DND-41 (cell line): Measurements from ENCODE around the gene HILPDA.

Experiments
- ATAC-seq: fragments of 200-7000 bp; cut with Tn5 transposase; 3 replicates; pipeline ENCODE4 v1.9.1; 2021; ENCODE audit warnings: low read depth; ENCODE audit not compliant: insufficient read depth
- DNase-seq: peaks from one replicate; pipeline ENCODE4 v3.0.0-alpha.2; 2020
- H2AFZ ChIP-seq: 2 replicates; pipeline ENCODE4 v1.6.0; 2012; ENCODE audit warnings: low read depth, low read length
- H3K27ac ChIP-seq: 2 replicates; pipeline ENCODE4 v1.5.1; 2012; ENCODE audit warnings: low read length, inconsistent platforms
- H3K27me3 ChIP-seq: fragments of 200-600 bp; sonication (generic); 2 replicates; pipeline ENCODE4 v1.6.0; 2012; ENCODE audit warnings: low read length, mild to moderate bottlenecking, inconsistent platforms; ENCODE audit not compliant: insufficient read depth, poor library complexity
- H3K36me3 ChIP-seq: 2 replicates; pipeline ENCODE4 v1.5.1; 2012; ENCODE audit warnings: low read length, inconsistent platforms; ENCODE audit not compliant: insufficient read depth
- H3K4me1 ChIP-seq: 2 replicates; pipeline ENCODE4 v1.5.1; 2012; ENCODE audit warnings: mild to moderate bottlenecking, low read length; ENCODE audit not compliant: insufficient read depth
- H3K4me2 ChIP-seq: 2 replicates; pipeline ENCODE4 v1.6.0; 2012; ENCODE audit warnings: mild to moderate bottlenecking, moderate library complexity, low read length, inconsistent platforms; ENCODE audit not compliant: insufficient read depth
- H3K4me3 ChIP-seq, 2 experiments: fragments of 200-600 bp in 1 of 2; shearing (Covaris generic) in 1 of 2; 2 replicates each; pipeline ENCODE4 v1.5.1; 2012 to 2016; ENCODE audit warnings: inconsistent platforms in 2 of 2, low read length in 2 of 2, mild to moderate bottlenecking in 2 of 2, low read depth in 1 of 2, moderate library complexity in 1 of 2
- H3K79me2 ChIP-seq: 2 replicates; pipeline ENCODE4 v1.6.0; 2012; ENCODE audit warnings: low read length, inconsistent platforms; ENCODE audit not compliant: insufficient read depth
- H3K9ac ChIP-seq: 2 replicates; pipeline ENCODE4 v1.6.0; 2012; ENCODE audit warnings: low read depth, mild to moderate bottlenecking, inconsistent platforms, low read length, moderate library complexity
- H3K9me3 ChIP-seq: 2 replicates; pipeline ENCODE4 v1.5.1; 2012; ENCODE audit warnings: low read length, moderate library complexity, mild to moderate bottlenecking, inconsistent platforms; ENCODE audit not compliant: insufficient read depth, severe bottlenecking
- H4K20me1 ChIP-seq: 2 replicates; pipeline ENCODE4 v1.6.0; 2012; ENCODE audit warnings: low read length; ENCODE audit not compliant: insufficient read depth
- EZH2 ChIP-seq: IDR thresholded peaks from 3 replicates; pipeline ENCODE4 v1.6.1; 2012; ENCODE audit warnings: borderline replicate concordance, low read depth, mild to moderate bottlenecking, moderate library complexity, low read length, inconsistent platforms; ENCODE audit not compliant: severe bottlenecking
- TF ChIP-seq, protein P1 (sequence below): IDR thresholded peaks from 2 replicates; pipeline ENCODE4 v1.5.1; 2012; ENCODE audit warnings: borderline replicate concordance, low read length, moderate library complexity, mild to moderate bottlenecking; ENCODE audit not compliant: poor library complexity, severe bottlenecking; ENCODE audit errors: extremely low read depth

HILPDA gene

DNA sequence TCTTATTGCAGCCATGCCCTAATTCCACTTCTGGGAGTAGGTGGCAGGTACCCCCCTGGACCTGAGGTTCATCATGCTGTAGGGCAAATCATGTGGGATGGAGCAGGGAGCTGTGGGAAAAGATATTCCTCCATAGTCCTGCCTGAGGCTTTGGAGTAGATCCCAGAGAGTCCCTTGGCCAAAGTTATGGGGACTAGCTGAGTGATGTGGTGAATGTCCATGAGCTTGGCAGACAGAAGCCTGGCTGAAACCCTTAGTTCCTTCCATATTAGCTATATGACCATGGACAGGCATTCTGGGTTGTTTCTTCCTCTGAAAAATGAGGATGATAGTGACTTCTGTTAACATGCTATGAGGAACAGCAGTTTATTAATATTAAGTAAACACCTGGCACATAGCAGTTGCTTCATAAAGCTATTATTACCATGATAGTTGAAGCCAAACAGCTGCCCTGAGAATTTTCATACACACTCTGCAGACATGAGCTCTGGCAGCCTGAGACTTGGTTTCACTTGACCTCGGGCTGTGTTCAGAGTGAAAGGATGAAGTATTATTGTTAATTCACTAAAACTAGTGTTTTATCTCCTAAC, 30.9 kb upstream of the HILPDA start:
- no peak for ATAC-seq
- Histone ChIP-seq H2AFZ (no peak overlapping the region), H3K9me3 (no peaks in the 10 kb centered on the region), H3K4me1 (no peaks in the 10 kb centered on the region), H3K4me2 (no peak overlapping the region), H3K27ac (no peak overlapping the region), H4K20me1 (no peaks in the 10 kb centered on the region), H3K9ac (no peak overlapping the region), H3K36me3 (no peaks in the 10 kb centered on the region), H3K27me3 (no peaks in the 10 kb centered on the region), H3K79me2 (no peaks in the 10 kb centered on the region), H3K4me3 (no peak overlapping the region)
- TF ChIP-seq, protein P1, sequence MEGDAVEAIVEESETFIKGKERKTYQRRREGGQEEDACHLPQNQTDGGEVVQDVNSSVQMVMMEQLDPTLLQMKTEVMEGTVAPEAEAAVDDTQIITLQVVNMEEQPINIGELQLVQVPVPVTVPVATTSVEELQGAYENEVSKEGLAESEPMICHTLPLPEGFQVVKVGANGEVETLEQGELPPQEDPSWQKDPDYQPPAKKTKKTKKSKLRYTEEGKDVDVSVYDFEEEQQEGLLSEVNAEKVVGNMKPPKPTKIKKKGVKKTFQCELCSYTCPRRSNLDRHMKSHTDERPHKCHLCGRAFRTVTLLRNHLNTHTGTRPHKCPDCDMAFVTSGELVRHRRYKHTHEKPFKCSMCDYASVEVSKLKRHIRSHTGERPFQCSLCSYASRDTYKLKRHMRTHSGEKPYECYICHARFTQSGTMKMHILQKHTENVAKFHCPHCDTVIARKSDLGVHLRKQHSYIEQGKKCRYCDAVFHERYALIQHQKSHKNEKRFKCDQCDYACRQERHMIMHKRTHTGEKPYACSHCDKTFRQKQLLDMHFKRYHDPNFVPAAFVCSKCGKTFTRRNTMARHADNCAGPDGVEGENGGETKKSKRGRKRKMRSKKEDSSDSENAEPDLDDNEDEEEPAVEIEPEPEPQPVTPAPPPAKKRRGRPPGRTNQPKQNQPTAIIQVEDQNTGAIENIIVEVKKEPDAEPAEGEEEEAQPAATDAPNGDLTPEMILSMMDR = no peak
- TF ChIP-seq EZH2 = no peak
- DNase-seq = no peak

DNA sequence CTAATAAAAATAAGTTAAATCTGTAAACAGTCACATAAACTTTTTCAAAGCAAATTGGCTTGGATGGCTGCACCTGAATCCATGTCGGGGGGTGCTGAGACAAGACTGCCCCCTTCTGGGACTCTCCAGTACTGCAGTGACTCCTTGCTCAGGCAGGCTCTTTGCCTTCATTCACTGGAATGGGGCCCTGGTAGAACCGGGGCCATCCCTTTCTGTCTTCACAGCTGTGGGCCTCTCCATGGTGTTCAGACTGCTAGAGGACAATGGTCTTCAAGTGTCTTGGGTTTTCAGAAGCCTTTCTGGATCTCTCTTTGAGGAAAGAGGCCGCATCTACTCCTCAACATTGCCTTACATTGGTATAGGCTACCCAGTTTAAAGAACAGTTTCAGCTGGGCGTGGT, 29.8 kb upstream of the HILPDA start:
- Histone ChIP-seq H2AFZ (no peak overlapping the region), H3K4me2 (no peak overlapping the region), H3K4me3 (no peak overlapping the region), H3K27me3 (peaks cover 2% of the 10 kb centered on the region), H3K9ac (no peak overlapping the region), H3K36me3 (no peaks in the 10 kb centered on the region), H4K20me1 (no peaks in the 10 kb centered on the region), H3K79me2 (no peaks in the 10 kb centered on the region), H3K9me3 (no peaks in the 10 kb centered on the region), H3K4me1 (no peaks in the 10 kb centered on the region), H3K27ac (no peak overlapping the region)
- DNase-seq (peak; percentile 75), ATAC-seq (peak; percentile 82)
- TF ChIP-seq, protein P1 = peak; percentile 90
- no peak for TF ChIP-seq EZH2

DNA sequence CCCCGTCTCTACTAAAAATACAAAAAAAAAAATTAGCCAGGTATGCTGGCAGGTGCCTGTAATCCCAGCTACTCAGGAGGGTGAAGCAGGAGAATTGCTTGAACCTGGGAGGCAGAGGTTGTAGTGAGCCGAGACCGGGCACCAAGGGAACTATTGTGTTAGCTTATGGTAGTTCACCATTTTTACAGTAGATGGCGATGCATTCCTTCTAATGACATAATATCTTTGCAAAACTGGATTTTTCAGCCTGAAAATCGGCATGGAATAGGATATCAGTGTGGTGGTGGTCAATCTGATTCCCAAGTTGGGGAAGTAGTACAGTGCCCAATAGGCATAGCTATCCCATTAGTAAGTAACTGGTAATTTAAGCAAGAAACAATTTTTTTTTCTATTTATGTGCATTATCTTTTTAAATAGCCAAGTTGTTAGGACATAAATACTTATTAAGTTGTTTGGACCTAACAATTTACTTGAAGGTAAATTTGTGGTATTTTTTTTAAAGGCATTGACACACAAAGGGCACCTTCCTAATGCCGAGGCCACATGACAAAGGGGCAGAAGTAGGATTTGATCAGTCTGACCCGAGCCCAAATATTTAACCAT, 28.3 kb upstream of the HILPDA start:
- H4K20me1 ChIP-seq = no peaks in the 10 kb centered on the region
- H3K27ac ChIP-seq = no peak overlapping the region
- no peak overlapping the region for H2AFZ ChIP-seq
- DNase-seq (peak; percentile 23), ATAC-seq (peak; percentile 78)
- no peak overlapping the region for H3K4me2 ChIP-seq
- no peak overlapping the region for H3K9ac ChIP-seq
- H3K9me3 ChIP-seq = no peaks in the 10 kb centered on the region
- no peak overlapping the region for H3K4me3 ChIP-seq
- no peaks in the 10 kb centered on the region for H3K79me2 ChIP-seq
- H3K36me3 ChIP-seq = no peaks in the 10 kb centered on the region
- peaks cover 10% of the 10 kb centered on the region for H3K27me3 ChIP-seq
- no peaks in the 10 kb centered on the region for H3K4me1 ChIP-seq
- TF ChIP-seq, protein P1 = peak; percentile 74
- TF ChIP-seq EZH2 = no peak
